HG03097 (cell line): ENCODE measurements around the gene BRS3.

Experiments
- ATAC-seq: cut with Tn5 transposase; IDR thresholded peaks from one replicate; pipeline ENCODE4 v1.9.1; 2021; ENCODE audit not compliant: unreplicated experiment, low FRiP score

The BRS3 gene

DNA sequence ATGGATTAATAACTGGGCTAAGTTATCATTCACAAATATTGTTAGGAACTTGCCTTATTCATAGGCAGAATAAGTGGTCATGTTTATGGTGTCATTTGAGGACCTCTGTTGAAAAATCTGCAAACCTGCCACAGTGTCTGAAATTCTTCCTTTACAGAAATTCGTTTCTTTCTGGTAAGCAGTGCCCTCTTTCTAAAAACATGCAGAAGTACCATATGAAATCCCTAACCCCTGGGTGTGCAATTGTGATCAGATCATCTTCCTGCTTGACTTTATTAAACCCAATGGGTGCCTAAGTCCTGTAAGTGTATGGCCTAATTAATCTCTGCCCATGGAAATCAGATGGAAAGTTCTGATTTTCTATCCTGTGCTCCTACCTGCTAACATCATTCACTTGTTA, 5.3 kb downstream of the BRS3 start:
- ATAC-seq: no peak

DNA sequence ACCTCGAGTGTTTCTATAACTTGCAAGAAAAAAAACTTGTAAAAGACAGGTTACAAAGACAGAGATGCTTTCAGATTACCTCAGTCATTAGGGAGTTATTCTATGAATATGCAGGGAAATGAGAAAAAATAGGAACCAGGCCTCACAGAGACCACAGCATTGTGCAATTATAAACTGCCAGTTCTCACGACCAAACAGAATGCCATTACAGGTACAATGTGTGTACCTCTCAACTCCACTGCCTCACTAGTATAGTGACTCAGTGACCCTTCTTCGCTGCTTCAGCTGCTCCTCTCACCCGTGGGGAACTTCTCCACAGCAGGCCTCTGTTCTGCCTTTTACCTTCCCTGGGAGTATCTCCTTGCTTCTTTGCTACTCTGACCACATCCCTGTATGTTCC, 7.3 kb downstream of the BRS3 start:
- no peak for ATAC-seq

DNA sequence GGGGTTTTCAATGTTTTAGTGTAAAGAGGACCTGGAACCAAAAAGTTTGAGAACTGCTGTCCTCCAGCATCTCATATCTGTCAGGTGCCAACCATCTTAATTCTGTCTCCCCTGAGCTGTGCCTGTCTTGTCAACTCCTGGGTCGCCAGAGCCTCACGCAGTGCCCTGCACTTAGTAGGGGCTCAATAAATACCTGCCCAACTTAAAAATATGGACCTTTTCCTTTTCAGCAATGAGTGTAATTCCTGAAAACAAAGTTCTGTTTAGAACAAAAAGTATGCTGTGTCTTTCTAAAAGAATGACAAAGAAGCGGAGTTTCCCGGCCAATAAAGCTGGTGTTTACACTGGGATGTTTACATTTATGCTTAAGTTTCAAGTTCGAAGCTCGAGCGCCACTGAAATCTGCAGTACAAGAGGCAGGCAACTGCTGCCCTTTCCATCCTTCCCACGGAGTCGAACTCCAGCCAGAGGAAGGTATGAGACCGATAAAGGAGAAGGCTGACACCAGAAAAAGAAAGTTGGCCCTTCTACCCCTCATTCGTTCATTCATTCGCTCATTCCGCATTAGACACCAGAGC, 8.5 kb downstream of the BRS3 start:
- ATAC-seq: no peak

DNA sequence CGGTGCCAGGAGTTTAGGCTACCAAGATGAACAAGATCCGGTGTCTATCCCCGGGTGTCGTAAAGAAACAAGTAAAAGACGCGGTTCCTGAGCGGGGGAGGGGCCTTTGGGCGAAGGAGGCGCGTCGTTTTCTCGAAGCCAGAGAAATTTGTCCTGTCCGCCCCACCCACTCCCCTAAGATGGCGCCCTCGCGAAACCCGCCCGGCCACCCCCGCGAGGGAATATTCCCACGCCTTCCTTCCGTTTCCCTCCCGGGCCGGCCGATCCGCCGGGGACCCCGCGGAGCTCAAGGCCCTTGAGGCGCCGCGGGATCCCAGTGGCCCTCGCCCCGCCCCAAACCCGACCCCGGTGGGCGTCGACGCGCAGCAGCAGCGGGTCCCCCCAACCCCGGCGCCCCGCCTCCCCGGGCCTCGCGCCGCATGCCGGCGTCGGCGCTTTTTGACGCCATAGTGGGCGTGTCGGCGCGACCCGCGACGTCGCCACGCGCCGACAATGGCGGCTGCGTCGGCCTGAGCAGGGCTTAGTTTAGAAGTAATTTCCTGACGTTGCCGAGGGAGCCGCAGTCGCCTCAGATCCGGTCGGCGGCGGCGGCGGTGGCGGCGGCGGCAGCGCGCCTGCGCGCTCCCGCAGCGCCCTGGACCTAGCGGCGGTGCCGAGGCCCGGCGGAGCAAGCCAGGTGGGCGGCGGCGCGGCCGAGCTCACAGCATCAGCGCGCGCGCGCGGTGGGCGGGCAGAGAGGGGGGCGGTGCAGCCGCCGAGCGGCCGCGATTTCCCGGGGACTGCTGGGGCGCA, 9.2 kb downstream of the BRS3 start:
- ATAC-seq: peak; percentile 86

DNA sequence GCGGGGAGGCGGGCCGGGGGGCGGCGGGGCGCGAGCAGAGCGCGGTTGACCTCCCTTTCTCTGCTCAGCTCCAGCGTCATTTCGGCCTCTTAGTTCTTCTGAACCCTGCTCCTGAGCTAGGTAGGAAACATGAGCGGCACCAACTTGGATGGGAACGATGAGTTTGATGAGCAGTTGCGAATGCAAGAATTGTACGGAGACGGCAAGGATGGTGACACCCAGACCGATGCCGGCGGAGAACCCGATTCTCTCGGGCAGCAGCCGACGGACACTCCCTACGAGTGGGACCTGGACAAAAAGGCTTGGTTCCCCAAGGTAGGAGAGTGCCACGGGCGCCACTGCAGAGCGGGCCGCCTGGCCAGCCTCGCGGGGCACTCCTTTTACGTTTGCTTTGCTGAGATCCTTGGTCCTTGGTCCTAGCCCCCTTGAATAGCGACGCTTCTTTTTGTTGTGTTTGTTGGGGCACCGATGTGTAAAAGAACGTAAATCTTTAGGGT, 9.9 kb downstream of the BRS3 start, which contains the start of gene HTATSF1:
HTATSF1 (plus strand) TSS at position 37 of the 497 bp plus-strand sequence; CDS start at position 130, 93 bp downstream.
- ATAC-seq: peak; percentile 18

DNA sequence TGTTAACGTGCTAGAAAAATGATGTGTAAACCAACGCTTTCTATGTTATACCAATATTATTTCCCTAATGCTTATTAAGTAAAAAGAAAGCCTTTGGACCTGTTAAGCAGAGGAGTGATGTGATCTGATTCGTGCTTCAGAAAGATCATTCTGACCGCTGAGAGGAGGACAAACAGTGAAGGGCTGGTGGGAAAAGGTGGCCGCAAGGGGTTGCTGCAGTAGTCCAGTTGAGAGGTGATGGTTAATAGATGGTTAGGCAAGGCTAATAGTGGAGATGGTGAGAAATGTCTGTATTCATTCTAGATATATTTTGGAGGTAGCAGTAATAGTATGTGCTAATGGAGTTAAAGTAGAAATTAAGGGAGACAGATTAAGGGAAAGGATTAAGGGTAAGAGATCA, 31.3 kb downstream of the BRS3 start:
- ATAC-seq: no peak

DNA sequence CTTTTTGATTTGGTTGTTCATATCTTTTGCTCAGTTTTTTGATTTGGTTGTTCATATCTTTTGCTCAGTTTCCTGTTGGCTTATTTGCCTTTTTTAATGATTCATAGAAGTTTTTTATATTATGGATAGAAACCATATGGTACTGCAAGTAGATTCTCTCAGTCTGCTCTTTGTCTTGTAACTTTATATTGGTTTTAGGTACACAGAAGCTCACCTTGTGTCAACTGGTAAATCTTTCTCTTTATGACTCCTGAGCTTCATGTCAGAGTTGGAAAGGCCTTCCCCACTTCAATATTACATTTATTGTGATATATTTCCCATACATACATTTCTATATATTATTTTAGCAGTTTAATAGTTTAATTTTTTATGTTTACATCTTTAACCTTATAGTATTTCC, 36.0 kb downstream of the BRS3 start:
- no peak for ATAC-seq

DNA sequence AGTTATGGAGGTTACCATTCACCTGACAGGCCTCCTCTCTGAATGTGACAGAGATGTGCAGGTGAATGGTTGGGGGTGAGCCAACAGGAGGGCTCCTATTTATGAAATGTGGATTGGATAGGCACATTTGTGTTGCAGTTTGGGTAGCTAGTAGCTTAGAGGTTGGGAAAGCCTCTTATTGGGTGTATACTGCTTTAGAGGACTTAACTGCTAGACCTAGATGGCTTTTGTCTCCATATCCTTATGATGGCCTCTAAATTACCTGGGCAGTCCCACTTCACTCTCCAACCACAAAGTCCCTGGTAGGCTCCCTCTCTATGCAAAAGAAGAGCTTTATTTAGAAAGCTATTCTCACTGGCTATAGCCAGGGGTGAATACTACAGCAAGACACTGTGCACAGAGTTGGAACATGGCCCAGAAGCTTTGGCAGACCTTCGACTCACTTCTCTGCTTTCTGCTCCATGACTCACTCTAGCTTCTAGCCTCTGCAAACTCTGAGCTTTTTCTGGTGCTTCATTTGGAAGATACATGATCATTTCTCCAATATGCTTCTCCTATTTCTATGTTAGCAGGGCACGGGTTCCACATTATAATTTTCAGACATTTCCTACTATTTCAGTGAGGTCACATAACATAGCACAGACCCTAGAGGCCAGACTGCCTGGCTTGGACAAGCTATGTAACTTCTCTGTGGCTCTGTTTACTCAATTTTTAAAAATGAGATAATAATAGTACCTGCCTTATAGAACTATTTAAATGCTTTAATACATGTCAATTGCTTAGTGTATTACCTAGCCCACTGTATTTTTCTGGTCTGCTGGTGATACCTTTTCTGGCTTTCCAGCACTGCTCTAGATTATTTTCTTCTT, 38.2 kb downstream of the BRS3 start:
- ATAC-seq: no peak

DNA sequence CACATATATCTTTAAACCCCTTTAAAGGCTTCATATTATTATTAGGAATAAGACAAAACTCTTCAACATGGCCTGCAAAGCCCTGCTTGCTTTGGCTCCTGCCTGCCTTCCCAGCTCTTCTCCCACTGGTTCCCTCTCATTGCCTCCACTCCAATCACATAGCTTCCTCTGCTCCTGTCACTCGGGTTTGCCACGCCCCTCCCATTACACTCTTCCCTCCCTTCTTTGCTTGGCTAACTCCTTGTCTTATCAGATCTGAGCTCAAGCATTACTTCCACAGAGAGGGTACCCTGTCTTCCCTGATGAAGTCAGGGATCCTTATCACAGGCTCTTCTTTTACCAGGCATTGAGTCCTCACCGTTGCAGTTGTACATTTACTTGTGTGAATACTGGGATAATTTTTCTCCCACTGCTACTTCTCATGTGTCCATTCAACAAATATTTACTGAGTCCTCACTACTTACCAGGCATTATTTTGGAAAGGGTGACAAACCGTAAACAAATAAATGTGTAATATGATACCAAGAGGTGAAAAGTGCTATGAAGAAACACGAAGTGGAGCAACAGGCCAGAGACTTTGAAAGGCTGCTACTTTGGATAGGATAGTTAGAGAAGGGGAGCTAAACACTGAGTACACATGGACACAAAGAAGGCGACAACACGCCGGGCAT, 41.0 kb downstream of the BRS3 start:
- no peak for ATAC-seq

DNA sequence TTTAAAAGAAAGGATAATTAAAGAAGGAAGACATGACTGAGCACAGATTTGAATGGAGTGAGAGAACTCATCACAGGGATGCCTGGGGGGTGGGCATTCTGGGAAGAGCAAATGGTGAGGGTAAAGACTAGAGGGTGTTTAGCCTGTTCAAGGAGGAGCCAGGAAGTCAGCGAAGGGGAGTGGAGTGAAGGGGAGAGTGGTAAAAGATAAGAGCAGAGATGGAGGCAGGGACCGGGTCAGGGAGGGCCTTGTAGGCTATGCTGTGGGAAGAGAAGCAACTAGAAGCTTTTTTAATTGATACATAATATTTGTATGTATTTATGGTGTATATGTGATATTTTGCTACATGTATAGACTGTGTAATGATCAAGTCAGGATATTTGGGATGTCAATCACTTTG, 42.0 kb downstream of the BRS3 start:
- ATAC-seq: no peak

DNA sequence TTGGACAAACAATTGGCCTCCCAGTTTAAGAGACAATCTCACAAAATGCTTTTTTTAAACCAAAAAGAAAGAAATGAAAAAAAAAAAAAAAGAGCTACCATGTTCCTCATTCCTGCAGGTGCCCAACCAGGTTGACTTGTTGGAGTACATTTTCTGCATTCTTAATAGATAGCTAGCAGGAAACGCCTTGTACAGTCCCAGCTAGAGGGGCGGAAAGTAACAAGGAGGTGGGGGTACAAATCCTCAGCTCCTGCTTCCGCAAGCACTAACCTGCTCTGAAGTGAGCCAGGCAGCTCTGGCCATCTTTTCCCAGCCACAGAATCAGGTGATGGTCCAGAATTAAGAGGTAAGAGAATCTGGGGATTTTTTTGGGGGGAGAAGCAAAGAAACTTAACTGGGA, 44.2 kb downstream of the BRS3 start, which contains the start of gene VGLL1:
VGLL1 (plus strand) TSS at position 265 of the 400 bp plus-strand sequence. CDS start 3,806 bp downstream, outside the sequence.
- no peak for ATAC-seq

DNA sequence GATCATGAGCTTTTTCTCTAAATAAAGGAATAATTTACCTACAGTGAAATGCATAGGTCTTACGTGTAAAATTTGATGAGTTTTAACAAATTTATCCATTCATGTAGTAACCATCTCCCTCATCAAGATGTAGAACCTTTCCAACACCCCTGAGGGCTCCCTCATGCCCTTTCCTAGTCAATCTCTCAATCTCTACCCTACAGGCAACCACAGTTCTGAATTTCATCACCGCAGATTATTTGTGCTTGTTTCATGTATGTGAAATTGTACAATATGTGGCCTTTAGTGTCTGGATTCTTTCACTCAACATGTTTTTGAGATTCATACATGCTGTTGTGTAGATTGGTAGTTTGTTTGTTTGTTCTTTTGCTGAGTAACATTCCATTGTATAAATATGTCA, 46.4 kb downstream of the BRS3 start:
- ATAC-seq: no peak

DNA sequence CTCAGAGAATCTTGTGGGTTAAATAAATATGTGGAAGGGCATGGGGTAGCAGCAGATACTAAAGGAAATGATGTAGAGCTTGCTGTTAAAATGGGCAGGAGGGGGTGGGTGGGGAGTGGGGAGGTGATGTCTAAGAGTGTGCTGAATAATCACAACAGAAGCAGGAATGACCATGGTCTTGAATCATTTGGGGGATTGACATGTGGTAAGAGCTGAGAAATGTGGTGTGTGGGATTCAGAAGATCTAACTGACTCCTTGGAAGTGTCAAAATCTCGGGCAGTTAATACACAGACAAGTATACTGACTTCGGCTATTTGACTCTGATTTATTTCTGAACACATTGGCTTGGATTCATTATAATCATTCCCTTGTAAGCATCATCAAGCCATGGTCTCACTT, 51.1 kb downstream of the BRS3 start:
- no peak for ATAC-seq

DNA sequence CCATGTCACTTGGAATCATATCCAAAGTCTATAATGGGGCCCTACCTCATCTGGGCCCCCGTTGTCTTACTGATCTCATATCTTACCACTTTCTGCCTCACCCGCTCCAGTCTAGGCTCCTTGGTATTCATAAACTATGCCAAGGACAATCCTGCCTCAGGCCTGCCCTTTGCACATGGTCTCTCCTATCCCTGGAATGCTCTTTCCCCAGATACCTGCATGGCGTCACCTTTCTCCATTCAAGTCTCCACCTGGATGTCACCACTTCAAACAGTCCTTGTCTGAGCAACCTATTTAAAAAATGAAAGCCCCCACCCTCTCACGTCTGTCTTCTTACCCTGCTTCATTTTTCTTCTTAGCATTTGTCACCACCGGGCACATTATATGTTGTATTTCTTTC, 52.5 kb downstream of the BRS3 start:
- ATAC-seq: no peak

DNA sequence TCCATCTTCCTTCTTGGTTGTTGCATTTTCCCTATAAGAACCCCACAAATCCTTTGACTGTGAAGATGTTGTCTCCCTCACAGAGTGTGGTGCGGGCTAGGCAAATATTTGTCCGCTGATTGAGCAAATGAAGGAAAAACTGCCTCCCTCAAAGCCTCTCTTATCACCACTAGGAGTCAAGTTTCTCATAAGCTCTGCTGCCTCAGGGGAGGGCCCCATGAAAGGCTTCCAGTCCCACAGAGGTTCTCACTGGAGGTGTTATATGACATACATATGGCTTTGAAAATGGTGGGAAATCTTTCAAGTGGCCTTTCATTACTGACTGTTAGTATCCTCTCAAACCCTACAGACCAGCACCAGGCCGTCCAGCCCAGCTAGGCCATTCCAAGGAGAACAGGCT, 53.5 kb downstream of the BRS3 start:
- ATAC-seq: no peak

DNA sequence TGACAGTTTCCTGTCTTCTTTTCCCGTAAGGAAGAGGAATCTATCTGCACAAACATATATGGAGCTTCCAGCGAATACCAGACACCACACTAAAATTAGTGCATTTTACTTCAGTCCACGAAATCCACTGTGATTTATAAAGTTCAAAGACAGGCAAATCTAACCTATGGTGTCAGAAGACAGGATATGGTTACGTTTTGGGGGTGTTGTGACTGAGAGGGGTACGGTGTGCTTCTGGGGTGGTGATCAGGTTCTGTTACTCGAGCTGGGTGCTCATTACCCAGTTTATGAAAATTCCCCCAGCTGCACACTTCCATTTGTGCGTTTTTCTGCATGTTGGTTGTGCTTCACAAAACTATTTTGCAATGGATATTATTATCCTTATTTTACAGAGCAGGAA, 54.5 kb downstream of the BRS3 start:
- no peak for ATAC-seq
